ENCODE results near the gene ODAD3.

GRCh38 chr19:11480715-11481533 is 46.0 kb upstream of the ODAD3 start, which contains the start of gene ELAVL3:
- TF ChIP-seq POLR2A (IDR thresholded peaks at IDR 0.05) (no peak), CTCF (IDR thresholded peaks at IDR 0.05) (no peak), EP300 (IDR thresholded peaks at IDR 0.05) (no peak)
